Neural progenitor cell (in vitro differentiated cells): ENCODE results near the gene PACRG.

Source experiments
- EZH2 ChIP-seq: fragments of 200-600 bp; sonication (generic); IDR thresholded peaks from 2 replicates; pipeline ENCODE4 v1.6.1; 2017; ENCODE audit warnings: antibody characterized with exemption, mild to moderate bottlenecking, moderate library complexity
- EZH2phosphoT487 ChIP-seq: fragments of 200-600 bp; sonication (generic); IDR thresholded peaks from 2 replicates; pipeline ENCODE4 v1.6.1; 2017; ENCODE audit warnings: antibody characterized with exemption
- TF ChIP-seq, protein P1 (sequence below): fragments of 200-600 bp; sonication (generic); IDR thresholded peaks from 2 replicates; pipeline ENCODE4 v1.5.1; 2017; ENCODE audit warnings: antibody characterized with exemption, mild to moderate bottlenecking

DNA sequence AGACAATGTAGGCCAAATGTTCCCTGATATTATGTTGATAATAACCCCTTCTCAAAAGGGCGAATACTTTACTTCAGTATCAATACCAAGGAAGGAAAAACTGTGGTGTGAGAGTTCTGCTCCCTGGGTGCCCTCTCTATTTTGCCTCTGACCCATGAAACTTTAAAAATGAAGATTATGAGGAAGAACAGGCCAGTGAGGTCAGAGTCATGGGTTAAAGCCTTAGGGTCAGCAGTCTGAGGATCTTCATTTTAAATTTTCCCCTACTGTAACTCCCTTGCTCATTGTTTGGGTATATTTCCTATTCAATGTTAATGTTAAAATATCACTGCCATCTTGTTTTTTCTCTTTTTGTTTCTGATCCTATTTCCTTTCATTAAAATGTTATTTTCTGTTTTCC lies 48.1 kb upstream of the PACRG start:
- TF ChIP-seq, protein P1, sequence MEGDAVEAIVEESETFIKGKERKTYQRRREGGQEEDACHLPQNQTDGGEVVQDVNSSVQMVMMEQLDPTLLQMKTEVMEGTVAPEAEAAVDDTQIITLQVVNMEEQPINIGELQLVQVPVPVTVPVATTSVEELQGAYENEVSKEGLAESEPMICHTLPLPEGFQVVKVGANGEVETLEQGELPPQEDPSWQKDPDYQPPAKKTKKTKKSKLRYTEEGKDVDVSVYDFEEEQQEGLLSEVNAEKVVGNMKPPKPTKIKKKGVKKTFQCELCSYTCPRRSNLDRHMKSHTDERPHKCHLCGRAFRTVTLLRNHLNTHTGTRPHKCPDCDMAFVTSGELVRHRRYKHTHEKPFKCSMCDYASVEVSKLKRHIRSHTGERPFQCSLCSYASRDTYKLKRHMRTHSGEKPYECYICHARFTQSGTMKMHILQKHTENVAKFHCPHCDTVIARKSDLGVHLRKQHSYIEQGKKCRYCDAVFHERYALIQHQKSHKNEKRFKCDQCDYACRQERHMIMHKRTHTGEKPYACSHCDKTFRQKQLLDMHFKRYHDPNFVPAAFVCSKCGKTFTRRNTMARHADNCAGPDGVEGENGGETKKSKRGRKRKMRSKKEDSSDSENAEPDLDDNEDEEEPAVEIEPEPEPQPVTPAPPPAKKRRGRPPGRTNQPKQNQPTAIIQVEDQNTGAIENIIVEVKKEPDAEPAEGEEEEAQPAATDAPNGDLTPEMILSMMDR: no peak
- TF ChIP-seq EZH2: no peak
- TF ChIP-seq EZH2phosphoT487: no peak
